GM19468 (cell line): ENCODE results near the gene SHROOM2.

ENCODE experiments used
- ATAC-seq: cut with Tn5 transposase; IDR thresholded peaks from one replicate; pipeline ENCODE4 v1.9.1; 2021; ENCODE audit warnings: mild to moderate bottlenecking, moderate library complexity, moderate number of reproducible peaks; ENCODE audit not compliant: unreplicated experiment; ENCODE audit errors: extremely low read depth

The SHROOM2 gene

GRCh38 chrX:9921407-9921806, 135.2 kb downstream of the SHROOM2 start:
- no peak for ATAC-seq

- ATAC-seq = no peak
These were observed 137.1 kb downstream of the SHROOM2 start for GRCh38 chrX:9923357-9923756.

DNA sequence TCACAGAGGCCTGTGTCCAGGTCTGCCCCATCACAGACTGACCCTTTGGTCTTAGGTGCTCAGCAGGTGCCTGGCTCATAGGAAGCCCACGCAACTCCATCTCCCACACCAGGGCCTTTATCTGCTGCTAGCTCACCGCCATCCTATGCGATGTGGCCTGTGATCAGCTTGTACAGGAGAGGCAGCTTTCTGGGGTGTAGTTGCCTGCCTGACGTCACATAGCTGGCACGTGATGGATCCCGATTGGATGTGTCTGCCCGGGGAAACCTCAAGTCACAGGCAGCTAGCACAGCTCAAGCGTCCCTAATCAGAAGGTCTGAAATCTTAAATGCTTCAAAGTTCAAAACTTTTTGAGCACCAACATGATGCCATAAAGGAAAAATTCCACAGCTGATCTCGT, 139.8 kb downstream of the SHROOM2 start:
- ATAC-seq = no peak

DNA sequence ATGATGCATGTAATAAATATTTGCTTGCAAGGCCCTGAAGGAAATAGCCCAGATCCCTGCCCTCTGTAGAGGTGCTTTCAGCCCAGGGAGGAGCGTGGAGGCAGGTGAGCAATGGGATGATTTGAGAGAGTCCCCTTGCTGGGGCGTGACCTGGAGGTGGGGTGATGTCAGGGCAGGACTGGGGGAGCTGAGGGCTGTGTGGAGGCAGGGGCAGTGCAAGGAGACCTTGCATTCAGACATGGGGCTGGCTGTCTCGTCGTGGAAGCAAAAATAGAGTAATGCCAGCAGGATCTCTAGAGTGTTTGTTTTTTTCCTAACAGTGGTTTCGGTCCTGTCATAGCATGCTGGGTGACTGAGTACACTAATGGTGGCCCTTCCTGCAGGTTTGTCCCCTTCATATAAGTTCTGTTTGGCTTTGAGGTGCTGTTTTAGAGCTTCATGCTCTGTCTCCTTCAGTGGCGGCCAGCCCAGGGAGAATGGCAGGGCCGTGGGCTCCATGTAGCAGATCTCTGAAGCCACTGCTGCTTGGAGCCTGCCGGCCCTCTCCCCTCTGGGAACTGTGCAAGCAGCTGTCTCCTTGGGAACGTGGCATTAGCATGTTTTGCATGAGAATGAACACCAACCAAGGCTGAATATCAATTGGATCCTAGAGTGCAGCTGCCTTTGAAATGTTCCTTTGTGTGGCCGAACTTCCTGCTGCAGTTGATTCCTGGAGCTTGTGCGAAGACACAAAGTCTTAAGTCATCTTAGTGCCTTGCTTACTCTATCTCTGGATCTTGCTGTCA, 141.7 kb downstream of the SHROOM2 start:
- no peak for ATAC-seq

- no peak for ATAC-seq
These were observed 149.2 kb downstream of the SHROOM2 start for GRCh38 chrX:9935436-9935835.

GRCh38 chrX:9937761-9938160, 151.5 kb downstream of the SHROOM2 start:
- ATAC-seq = no peak

GRCh38 chrX:9938516-9938915, 152.3 kb downstream of the SHROOM2 start:
- ATAC-seq = no peak

DNA sequence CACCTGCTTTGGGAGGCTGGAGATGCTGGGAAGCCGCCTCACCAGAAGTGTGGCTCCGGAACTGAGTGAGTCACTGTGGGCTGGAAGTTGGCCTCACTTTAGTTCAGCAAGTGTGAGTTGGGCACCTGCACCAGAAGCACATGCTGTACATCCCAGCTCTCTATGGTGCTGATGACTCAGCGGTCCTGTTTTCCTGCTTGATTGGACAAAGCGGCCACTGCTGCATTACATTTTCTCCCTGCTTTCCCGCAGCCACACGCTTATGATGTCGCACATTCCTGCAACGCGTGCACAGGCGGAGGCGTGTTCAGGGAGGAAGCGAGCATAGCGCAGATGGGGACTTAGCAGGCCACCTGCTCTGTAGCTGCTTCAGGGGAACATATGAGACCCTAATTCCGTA, 154.2 kb downstream of the SHROOM2 start:
- no peak for ATAC-seq

DNA sequence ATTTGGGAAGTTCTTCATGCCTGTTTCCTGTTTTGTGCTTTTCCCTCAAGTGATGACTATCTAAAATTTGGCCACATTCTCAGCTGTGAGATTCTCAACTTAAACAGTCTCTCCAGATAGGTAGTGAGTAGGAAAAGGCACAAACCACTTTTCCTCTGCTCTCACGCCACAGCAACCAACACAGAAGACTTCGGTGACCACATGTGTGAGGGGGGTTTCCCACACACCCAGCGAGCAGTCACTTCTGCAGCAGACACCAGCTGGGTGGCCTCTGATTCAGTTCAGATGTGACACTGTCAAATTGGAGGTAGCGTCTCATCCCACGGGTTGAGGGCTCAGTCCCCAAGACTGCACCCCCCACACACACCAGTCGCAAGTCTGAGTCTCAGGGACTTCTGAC, 155.9 kb downstream of the SHROOM2 start:
- ATAC-seq = peak; percentile 62

GRCh38 chrX:9943420-9943819, 157.2 kb downstream of the SHROOM2 start:
- no peak for ATAC-seq

DNA sequence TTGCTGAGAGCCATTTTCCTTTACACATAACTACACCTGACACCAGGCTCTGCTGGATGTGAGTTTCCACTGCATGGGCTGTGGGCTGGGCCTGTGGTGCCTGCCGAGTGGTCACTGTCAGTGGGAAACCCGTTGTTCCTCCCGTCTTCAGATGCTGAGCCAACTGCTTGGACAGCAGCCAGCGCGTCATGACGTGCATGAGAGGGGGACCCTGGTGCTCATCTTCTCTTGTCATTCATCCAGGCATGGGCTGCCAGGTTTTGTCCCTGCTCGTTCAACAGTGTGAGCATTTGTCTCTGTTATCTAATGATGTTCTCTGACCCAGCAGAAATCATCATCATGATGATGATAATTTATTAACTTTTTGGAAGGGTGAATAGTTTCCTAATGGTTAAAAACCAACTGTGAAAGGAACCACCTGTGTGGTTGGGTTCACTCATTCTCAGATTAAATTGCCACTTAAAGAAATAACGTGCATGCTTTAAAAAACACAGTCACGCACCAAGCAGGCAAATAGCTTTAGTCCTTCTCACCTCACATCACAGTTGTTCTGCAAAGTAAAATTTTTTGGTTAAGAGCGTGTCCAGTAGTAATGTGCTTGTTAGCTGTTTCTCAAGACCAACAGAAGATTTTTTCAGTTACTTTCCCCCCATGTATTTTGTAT, 161.0 kb downstream of the SHROOM2 start:
- ATAC-seq = no peak

DNA sequence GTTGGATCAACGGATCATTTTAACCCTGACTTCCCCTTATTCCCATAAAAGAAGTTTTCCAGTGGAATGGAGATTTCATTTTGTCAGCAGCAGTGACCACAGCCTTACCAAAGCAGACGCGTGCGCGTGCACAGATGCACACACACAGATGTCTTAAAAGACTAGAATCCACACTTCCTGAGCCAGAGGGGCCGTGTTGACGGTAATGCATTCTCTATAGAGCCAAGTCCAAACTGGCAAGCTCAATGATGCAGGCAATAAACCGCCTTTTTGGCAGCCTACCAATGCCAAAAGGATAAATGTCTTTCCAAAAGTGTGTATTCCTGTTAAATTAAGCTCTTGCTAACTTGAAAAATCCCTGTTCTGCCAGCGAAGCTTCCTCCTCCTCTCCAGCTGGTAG, 162.2 kb downstream of the SHROOM2 start:
- ATAC-seq = no peak

DNA sequence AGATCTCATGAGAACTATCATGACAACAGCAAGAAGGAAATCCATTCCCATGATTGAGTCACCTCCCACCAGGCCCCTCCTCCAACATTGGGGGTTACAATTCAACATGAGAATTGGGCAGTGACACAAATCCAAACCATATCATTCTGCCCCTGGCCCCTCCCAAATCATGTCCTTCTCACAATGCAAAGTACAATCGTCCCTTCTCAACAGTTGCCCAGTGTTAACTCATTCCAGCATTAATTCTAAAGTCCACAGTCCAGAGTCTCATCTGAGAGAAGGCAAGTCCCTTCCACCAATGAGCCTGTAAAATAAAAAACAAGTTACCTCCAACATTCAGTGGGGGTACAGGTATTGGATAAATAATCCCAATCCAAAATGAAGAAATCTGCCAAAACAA, 166.1 kb downstream of the SHROOM2 start:
- ATAC-seq = no peak

GRCh38 chrX:9953396-9953795, 167.2 kb downstream of the SHROOM2 start:
- no peak for ATAC-seq

DNA sequence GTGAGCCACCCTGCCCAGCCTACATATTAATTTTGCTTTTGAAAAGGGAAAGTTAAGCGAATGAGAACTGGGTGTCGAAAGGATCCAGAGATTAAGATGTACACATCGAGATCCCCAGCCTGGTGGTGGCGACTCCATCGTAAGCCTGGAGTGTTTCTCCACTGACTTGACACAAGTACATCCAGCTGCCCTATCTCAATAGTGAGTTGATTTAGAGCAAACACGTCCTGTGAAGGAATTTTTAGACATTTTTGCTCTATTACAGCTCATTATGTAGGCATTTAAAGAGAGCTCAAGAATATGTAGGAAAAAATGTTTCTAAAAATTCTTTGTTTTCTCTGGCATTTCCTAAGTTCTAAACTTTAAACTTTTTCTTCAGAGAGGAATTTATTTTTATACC, 169.3 kb downstream of the SHROOM2 start:
- no peak for ATAC-seq

GRCh38 chrX:9957743-9958142, 171.5 kb downstream of the SHROOM2 start:
- ATAC-seq = no peak

DNA sequence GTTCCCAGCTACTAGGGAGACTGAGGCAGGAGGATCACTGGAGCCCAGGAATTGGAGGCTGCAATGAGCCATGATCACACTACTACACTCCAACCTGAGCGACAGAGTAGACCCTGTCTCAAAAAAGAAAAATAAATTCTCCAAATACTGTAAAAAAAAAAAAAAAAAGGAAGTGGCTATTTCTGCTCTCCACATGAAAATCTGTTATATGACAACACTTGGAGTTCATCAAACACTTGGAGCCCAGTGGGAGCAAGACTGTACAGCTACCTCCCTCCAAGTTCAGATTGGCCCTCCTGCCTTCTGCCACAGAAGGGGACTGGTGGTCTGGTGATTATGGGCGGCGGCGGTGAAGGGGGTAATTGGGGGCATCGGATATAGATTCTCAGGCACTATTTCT, 172.0 kb downstream of the SHROOM2 start:
- ATAC-seq = no peak

- no peak for ATAC-seq
These were observed 175.5 kb downstream of the SHROOM2 start for GRCh38 chrX:9961750-9962149.

DNA sequence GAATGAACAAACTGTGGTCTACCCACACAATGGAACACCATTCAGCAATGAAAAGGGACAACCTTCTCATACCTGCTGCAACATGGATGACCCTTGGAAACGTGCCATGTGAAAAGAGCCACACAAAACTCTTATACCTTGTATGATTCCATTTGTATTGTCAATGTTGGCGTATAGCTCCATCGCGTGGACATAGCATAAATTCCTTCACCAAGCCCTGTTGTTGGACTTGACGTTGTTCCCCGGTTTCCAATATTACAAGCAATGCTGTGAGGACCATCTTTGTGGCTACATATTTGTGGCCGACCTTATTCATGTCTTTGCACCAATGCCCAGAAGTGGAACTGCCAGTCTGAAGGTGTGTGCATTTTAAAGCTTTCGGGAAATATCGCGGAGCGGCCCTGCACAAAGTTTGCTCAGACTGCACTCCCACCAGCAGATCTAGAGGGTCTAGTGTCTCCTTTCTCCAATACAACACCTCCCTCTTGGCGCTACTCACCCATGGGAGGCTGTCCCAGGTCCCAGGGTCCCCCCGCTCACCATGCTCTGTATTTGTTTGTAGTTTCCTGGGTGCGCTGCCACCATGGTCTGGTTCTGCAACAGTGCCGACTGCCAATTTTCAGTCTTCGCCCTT, 180.7 kb downstream of the SHROOM2 start, which contains the start of gene CLDN34:
Gene CLDN34, plus strand, starts transcription at position 584 of the 634 bp plus-strand sequence. Its CDS starts 0 bp downstream, at position 584.
- ATAC-seq = no peak

DNA sequence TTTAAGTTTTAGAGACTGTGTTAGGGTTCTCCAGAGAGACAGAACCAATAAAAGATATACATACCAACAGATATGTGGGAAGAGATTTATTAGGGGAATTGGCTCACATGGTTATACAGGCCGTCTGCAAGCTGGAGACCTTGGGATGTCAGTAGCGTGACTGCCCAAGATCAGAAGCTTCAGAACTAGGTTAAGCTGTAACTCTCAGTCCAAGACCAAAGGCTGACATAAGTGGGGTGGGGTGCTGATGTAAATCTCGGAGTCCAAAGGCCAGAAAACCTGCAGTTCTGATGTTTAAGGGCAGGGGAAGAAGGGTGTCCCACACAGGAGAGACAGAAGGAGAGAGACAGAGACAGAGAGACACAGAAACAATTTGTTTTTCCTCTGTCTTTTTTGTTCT, 191.4 kb downstream of the SHROOM2 start:
- no peak for ATAC-seq

GRCh38 chrX:9980401-9980800, 194.2 kb downstream of the SHROOM2 start:
- ATAC-seq = no peak
